Smooth muscle cell (in vitro differentiated cells): ENCODE data around the gene SLK. TPM values are rescaled to one million over a fixed set of nuclear protein-coding genes. Genes with fewer than 3 reads are reported as not detected.

Source experiments
- DNase-seq: peaks from one replicate; lab custom pipeline; 2025; ENCODE audit not compliant: unreplicated experiment; lab: John Stamatoyannopoulos, UW
- H2AFZ ChIP-seq: fragments of 200-600 bp; sonication (generic); 2 replicates; pipeline ENCODE4 v1.6.0; 2016; ENCODE audit warnings: antibody characterized with exemption, low read depth, mild to moderate bottlenecking
- H3F3A ChIP-seq: fragments of 200-600 bp; sonication (generic); 2 replicates; pipeline ENCODE4 v1.6.0; 2017; ENCODE audit warnings: antibody characterized with exemption, low read depth
- H3K27ac ChIP-seq: fragments of 200-600 bp; sonication (generic); 2 replicates; pipeline ENCODE4 v1.5.1; 2016; ENCODE audit warnings: low read depth, mild to moderate bottlenecking
- H3K27me3 ChIP-seq: fragments of 200-600 bp; sonication (generic); 2 replicates; pipeline ENCODE4 v1.6.1; 2016; ENCODE audit warnings: low read depth, mild to moderate bottlenecking
- H3K36me3 ChIP-seq: fragments of 200-600 bp; sonication (generic); 2 replicates; pipeline ENCODE4 v1.5.1; 2016; ENCODE audit warnings: low read depth
- H3K4me1 ChIP-seq: fragments of 200-600 bp; sonication (generic); 2 replicates; pipeline ENCODE4 v1.5.1; 2016; ENCODE audit warnings: low read depth
- H3K4me2 ChIP-seq: fragments of 200-600 bp; sonication (generic); 2 replicates; pipeline ENCODE4 v1.6.0; 2016; ENCODE audit warnings: mild to moderate bottlenecking
- H3K4me3 ChIP-seq: fragments of 200-600 bp; sonication (generic); 2 replicates; pipeline ENCODE4 v1.5.1; 2016; ENCODE audit warnings: mild to moderate bottlenecking
- H3K79me2 ChIP-seq: fragments of 200-600 bp; sonication (generic); 2 replicates; pipeline ENCODE4 v1.6.0; 2016; ENCODE audit warnings: low read depth, mild to moderate bottlenecking
- H3K9ac ChIP-seq: fragments of 200-600 bp; sonication (generic); 2 replicates; pipeline ENCODE4 v1.6.0; 2016; ENCODE audit warnings: low read depth
- H3K9me3 ChIP-seq: fragments of 200-600 bp; sonication (generic); replicated peaks from 2 replicates; pipeline ENCODE4 v1.5.1; 2016; ENCODE audit warnings: low read depth
- H4K20me1 ChIP-seq: fragments of 200-600 bp; sonication (generic); 2 replicates; pipeline ENCODE4 v1.6.0; 2016; ENCODE audit warnings: low read depth
- CTCF ChIP-seq: fragments of 200-600 bp; sonication (generic); IDR thresholded peaks from 2 replicates; pipeline ENCODE4 v1.5.1; 2017; ENCODE audit warnings: borderline replicate concordance, mild to moderate bottlenecking, antibody characterized with exemption; ENCODE audit not compliant: insufficient read depth, poor library complexity, severe bottlenecking
- WGBS: methylation state at CpG from one replicate; pipeline ENCODE4 v1.1.7; 2016; ENCODE audit warnings: low lambda C conversion rate; 5-methylcytosine and 5-hydroxymethylcytosine counted together
- polyA plus RNA-seq: library from polyadenylated mRNA; unstranded; fragments of >200 nt; fragmentation: Nextera tagmentation; extraction: Ambion mirVana; gene quantifications from 2 replicates; pipeline ENCODE4 v1.2.1, GENCODE V29; 2016
- total RNA-seq: library from RNA; depleted of rRNA; stranded (reverse); fragments of >200 nt; gene quantifications from 2 replicates; pipeline ENCODE4 v1.2.3, GENCODE V29; 2014

Gene SLK
- total and polyA plus RNA-seq, 2 experiments from 2014 or later: 15.5 to 45.7 TPM

- H3K36me3 ChIP-seq: peaks cover 3% of the 10 kb centered on the region
Observed at GRCh38 chr10:103990121-103990520, 23.2 kb downstream of the SLK start.

GRCh38 chr10:103990531-103990930 lies 23.6 kb downstream of the SLK start:
- Histone ChIP-seq H2AFZ (no peak overlapping the region), H3K79me2 (peaks cover 36% of the 10 kb centered on the region), H3K4me3 (no peak overlapping the region), H3K27ac (no peak overlapping the region), H3K27me3 (no peaks in the 10 kb centered on the region), H3K4me1 (no peaks in the 10 kb centered on the region), H3K4me2 (no peak overlapping the region), H3K9ac (no peak overlapping the region), H4K20me1 (peaks cover 64% of the 10 kb centered on the region), H3K36me3 (peaks cover 3% of the 10 kb centered on the region), H3K9me3 (no peaks in the 10 kb centered on the region), H3F3A (no peaks in the 10 kb centered on the region)
- DNase-seq: no peak
- WGBS: 93% methylated on average over 1 of the region's 1 CpG
- TF ChIP-seq CTCF: no peak

More at GRCh38 chr10:103990121-103990520, 23.2 kb downstream of the SLK start:
- Histone ChIP-seq H3K4me3 (no peak overlapping the region), H3K4me1 (no peaks in the 10 kb centered on the region), H3K27ac (no peak overlapping the region), H3K27me3 (no peaks in the 10 kb centered on the region), H3K9ac (no peak overlapping the region), H3K4me2 (no peak overlapping the region), H3F3A (no peaks in the 10 kb centered on the region), H3K79me2 (peaks cover 39% of the 10 kb centered on the region), H4K20me1 (peaks cover 66% of the 10 kb centered on the region), H2AFZ (no peak overlapping the region), H3K9me3 (no peaks in the 10 kb centered on the region)
- DNase-seq: no peak
- TF ChIP-seq CTCF: no peak
- WGBS: 93% methylated on average over 3 of the region's 3 CpGs

GRCh38 chr10:103991393-103992128 lies 24.6 kb downstream of the SLK start:
- Histone ChIP-seq H3K79me2 (peaks cover 27% of the 10 kb centered on the region), H3K4me2 (no peak overlapping the region), H3F3A (no peaks in the 10 kb centered on the region), H4K20me1 (peaks cover 54% of the 10 kb centered on the region), H3K4me1 (no peaks in the 10 kb centered on the region), H3K36me3 (peaks cover 3% of the 10 kb centered on the region), H3K27me3 (no peaks in the 10 kb centered on the region), H3K9me3 (no peaks in the 10 kb centered on the region), H3K4me3 (no peak overlapping the region), H3K9ac (no peak overlapping the region), H3K27ac (no peak overlapping the region), H2AFZ (no peak overlapping the region)
- 55% methylated on average over 3 of the region's 3 CpGs for WGBS
- DNase-seq: no peak
- TF ChIP-seq CTCF: no peak

GRCh38 chr10:103995134-103995533 lies 28.2 kb downstream of the SLK start:
- no peaks in the 10 kb centered on the region for H3K9me3 ChIP-seq
- WGBS: 82% methylated on average over 1 of the region's 1 CpG
- H3K4me1 ChIP-seq: no peaks in the 10 kb centered on the region
- no peak overlapping the region for H2AFZ ChIP-seq
- H3F3A ChIP-seq: no peaks in the 10 kb centered on the region
- peaks cover 27% of the 10 kb centered on the region for H4K20me1 ChIP-seq
- H3K79me2 ChIP-seq: peaks cover 9% of the 10 kb centered on the region
- H3K9ac ChIP-seq: no peak overlapping the region
- no peak for TF ChIP-seq CTCF
- H3K27ac ChIP-seq: no peak overlapping the region
- H3K4me3 ChIP-seq: no peak overlapping the region
- H3K4me2 ChIP-seq: no peak overlapping the region
- DNase-seq: no peak
- H3K27me3 ChIP-seq: no peaks in the 10 kb centered on the region
- peaks cover 13% of the 10 kb centered on the region for H3K36me3 ChIP-seq
